WTC11 (cell line): Measurements from ENCODE around the gene ATP2A1. TPM values are rescaled to one million over a fixed set of nuclear protein-coding genes. Genes with fewer than 3 reads are reported as not detected.

Source experiments
- microRNA-seq: library from miRNA; unstranded; fragments of <30 nt; microRNA quantifications from one replicate; pipeline ENCODE4 v1.2.0, GENCODE V29; 2022; ENCODE audit warnings: borderline number of aligned reads
- total RNA-seq: library from RNA; stranded (reverse); gene quantifications from 3 replicates; pipeline ENCODE4 v1.2.3, GENCODE V29; 2021

Gene ATP2A1
- total RNA-seq, 1 experiment from 2014 or later, result 6.4 TPM

Small RNAs within 50 kb of the gene (microRNA-seq; reads per million reads assigned to microRNA genes)
- not detected for gene MIR4721

Other genes with a start within 250 kb of the ATP2A1 start
- 1.1 to 2.1 TPM (median 1.3 TPM) in 3 replicates for gene NPIPB8, start 240.4 kb upstream of the ATP2A1 start, total RNA-seq
- gene EIF3C, start 167.0 kb upstream of the ATP2A1 start, total RNA-seq, result 728 to 868 TPM (median 730 TPM) in 3 replicates
- 1.4 to 2.5 TPM (median 1.5 TPM) in 3 replicates for gene NPIPB9, start 126.7 kb upstream of the ATP2A1 start, total RNA-seq
- gene ATXN2L, start 55.5 kb upstream of the ATP2A1 start, total RNA-seq, result 210 to 243 TPM (median 225 TPM) in 3 replicates
- 233 to 296 TPM (median 252 TPM) in 3 replicates for gene TUFM, start 32.1 kb upstream of the ATP2A1 start, total RNA-seq
- gene SH2B1, start 14.6 kb upstream of the ATP2A1 start, total RNA-seq, result 51.6 to 55.3 TPM (median 53.1 TPM) in 3 replicates
- 16.5 to 24.0 TPM (median 22.6 TPM) in 3 replicates for gene RABEP2, start 46.8 kb downstream of the ATP2A1 start, total RNA-seq
- gene CD19, start 53.5 kb downstream of the ATP2A1 start, total RNA-seq, result 0.90 to 2.5 TPM (median 2.5 TPM) in 3 replicates
- gene NFATC2IP, start 72.4 kb downstream of the ATP2A1 start, total RNA-seq, result 60.7 to 66.6 TPM (median 64.0 TPM) in 3 replicates
- gene SPNS1, start 96.3 kb downstream of the ATP2A1 start, total RNA-seq, result 52.4 to 64.4 TPM (median 54.0 TPM) in 3 replicates
- 2.0 to 5.6 TPM (median 3.5 TPM) in 3 replicates for gene LAT, start 106.6 kb downstream of the ATP2A1 start, total RNA-seq